ENCODE measurements around the gene RNF141.

- TF ChIP-seq CTCF (IDR thresholded peaks at IDR 0.05; ENCODE audit: extremely low read depth in 1 of 2, insufficient read depth in 1 of 2, low read depth in 1 of 2, low read length in 2 of 2) (no peak), MAX (IDR thresholded peaks at IDR 0.05; ENCODE audit: insufficient read depth, insufficient read length) (no peak), POLR2AphosphoS5 (IDR thresholded peaks at IDR 0.05; ENCODE audit: insufficient read depth, low read depth, low read length) (no peak), JUN (IDR thresholded peaks at IDR 0.05; ENCODE audit: borderline replicate concordance, insufficient read depth, insufficient read length, low read depth) (no peak), MYC (IDR thresholded peaks at IDR 0.05; ENCODE audit: low read depth, low read length) (no peak), POLR2A (IDR thresholded peaks at IDR 0.05; ENCODE audit: low read depth, low read length) (no peak)
Measured at GRCh38 chr11:10476342-10476741, 64.6 kb downstream of the RNF141 start.
